NCI-H187 treated with DMSO at 0.1 percent for 48 hours (cell line): ENCODE results near the gene SPAG9.

Source experiments
- DNase-seq: peaks from one replicate; lab custom pipeline; 2025; lab: John Stamatoyannopoulos, UW

The SPAG9 gene

DNA sequence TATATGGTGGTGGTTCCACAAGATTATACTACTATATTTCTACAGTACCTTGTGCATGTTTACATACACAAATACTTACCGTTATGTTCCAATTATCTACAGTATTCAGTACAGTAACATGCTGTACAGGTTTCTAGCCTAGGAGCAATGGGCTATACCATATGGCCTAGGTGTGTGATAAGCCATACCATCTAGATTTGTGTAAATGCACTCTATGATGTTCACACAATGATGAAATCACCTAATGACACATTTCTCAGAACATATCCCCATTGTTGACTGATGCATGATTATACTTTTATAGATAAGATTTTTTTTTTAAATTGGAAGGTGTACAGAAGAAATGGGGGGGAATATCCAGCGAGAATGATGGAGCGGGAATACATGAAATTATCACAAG lies 131.5 kb downstream of the SPAG9 start:
- DNase-seq = no peak

DNA sequence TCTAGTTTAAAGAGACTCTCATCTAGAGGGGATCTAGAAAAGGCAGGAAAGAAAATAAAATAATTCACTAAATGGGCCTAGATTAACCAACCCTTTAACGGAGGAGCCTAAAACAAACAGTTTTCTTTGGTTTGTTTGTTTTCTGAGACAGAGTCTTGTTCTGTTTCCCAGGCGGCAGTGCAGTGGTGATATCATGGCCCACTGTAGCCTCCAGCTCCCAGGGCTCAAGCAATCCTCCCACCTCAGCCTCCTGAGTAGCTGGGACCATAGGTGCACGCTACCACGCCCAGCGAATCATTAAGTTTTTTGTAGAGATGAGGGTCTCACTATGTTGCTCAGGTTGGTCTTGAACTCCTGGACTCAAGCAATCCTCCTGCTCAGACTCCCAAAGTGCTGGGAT lies 132.2 kb downstream of the SPAG9 start:
- DNase-seq = no peak

DNA sequence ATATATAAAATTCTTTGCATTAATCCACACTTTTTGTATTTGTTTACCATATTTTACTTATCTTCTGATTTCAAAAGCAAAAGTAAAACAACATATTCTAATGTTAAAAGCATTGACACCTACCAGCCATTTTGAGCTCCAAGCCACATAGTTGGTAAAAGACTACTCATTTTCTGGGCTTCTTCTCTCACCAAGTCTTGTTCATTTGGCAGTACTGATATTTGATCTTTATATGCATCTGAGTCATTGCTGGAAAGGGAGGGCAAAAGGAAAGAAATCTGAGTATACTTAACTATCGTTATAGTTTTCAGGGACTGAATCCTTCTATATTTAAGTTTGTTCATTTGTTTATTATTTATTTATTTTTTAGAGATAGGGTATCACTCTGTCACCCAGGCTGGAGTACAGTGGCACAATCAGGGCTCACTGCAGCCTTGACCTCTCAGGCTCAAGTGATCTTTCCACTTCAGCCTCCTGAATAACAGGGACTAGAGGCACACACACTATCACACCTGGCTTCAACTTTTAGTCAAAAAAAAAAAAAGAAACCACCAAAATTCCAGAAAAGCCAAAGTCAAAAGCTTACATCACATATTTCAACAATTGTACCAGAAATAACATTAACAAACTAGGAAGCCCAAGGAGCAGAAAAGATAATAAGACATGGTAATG lies 133.5 kb downstream of the SPAG9 start:
- no peak for DNase-seq

DNA sequence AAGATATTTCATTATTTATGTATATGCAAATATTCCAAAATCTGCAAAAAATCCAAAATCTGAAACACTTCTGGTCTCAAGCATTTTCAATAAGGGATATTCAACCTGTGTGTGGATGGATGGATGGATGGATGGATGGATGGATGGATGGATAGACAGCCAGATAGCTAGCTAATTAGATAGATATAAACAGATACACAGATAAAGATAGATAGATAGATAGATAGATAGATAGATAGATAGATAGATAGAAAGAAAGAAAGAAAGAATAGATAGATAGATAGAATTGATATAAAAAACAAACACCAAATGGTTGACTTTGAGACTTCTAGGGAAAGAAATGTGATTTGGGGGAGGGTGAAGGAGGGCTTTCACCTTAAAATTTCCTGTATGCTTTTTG lies 139.4 kb downstream of the SPAG9 start:
- DNase-seq = no peak

DNA sequence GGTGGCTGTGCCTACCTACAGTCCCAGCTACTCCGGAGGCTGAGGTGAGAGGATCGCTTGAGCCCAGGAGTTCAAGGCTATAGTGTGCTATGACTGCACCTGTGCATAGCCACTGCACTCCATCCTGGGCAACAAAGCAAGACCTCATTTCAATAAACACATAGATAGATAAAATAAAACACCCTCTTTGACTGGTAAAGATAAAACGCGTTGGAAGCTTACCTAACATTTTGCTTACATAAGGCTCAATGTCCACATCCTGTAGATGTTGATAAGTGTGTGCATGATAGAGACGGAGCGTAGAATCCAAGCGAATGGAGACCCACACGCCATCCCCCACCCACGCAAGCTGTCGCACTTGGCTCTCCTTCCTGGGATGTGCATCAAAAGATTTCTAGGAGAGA lies 141.1 kb downstream of the SPAG9 start:
- no peak for DNase-seq

DNA sequence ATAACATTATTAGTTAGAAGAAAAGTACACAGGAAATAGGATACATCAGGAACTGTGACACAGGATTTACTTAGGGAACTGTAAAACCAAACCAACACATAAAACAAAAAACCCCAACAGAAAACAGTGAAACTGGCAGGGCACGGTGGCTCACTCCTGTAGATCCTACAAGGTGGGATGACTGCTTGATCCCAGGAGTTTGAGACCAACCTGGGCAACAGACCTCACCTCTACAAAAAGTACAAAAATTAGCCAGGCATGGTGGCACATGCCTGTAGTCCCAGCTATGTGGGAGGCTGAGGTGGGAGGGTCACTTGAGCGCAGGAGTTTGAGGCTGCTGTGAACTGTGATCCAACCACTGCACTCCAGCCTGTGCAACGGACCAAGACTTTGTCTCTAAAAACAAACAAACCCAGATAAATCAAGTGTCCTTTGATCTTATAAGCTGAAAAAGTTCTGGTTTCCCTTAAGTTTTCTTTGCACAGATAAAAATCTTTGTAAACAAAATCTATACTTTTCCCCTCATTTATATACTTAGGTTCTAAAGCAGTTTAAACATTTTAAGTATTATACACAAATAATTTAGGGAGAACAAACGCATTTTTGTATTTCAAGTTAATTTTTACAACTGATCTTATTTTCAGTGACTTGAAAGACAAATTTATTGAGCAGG lies 143.0 kb downstream of the SPAG9 start:
- no peak for DNase-seq

DNA sequence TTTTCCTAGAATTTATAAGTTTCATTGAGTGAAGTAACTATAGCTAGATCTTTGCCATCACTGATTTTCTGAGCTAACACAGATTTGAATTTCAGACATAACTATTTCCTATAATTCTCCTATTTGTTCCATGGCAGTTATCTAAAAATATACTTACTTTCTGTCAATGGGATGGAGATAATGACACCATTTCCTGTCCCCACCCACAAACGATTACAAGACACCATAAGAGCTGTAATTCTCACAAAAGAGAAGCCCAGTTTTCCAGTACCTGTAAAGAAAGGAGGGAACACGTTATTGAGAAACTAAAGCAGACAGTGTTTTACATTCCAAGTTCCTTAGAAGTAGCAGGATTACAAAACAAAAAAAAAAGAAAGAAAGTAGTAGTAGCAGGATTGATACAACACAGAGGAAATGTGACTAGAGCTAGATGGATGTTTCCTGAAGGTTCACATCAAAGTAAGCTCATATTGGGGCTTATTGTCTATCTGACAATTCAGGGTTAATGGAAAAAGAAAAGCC lies 143.7 kb downstream of the SPAG9 start:
- DNase-seq = no peak

DNA sequence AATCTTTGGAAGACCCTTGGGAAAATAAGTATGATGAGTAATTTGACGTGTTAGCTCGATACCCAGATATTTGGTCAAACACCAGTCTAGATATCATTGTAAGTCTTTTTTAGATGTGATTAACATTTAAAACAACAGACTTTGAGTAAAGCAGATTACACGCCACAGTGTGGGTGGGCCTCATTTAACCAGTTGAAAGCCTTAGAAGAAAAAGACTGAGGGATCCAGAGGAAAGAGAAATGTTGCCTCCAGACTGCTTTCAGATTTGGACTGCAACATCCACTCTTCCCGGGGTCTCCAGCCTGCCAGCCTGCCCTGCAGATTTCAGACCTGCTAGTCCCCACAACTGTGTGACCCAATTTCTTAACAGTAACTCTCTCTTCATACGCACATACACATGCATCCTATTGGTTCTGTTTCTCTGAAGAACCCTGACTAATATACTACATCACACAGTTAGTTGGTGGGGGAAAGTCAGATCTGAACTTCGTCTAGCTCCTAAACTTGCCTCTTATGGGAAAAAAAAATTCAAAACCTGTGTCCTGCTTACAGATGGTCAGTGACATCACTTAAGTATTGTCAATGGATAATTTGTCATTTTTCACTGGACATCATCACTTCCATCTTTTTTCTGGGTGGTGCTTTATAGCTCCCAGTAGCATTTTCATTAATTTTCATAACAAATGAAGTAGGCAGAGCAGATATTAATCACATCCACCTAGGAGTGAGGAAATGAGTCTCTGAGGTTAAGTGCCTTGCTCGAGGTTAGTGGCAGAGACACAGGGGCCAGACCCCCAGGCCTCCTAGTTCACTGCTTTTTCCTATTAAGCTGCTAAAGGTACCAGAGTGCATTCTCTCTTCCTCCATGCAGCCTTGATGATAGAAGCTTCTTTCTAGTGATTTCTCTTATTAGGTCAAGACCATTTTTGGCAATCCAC lies 146.8 kb downstream of the SPAG9 start:
- no peak for DNase-seq

DNA sequence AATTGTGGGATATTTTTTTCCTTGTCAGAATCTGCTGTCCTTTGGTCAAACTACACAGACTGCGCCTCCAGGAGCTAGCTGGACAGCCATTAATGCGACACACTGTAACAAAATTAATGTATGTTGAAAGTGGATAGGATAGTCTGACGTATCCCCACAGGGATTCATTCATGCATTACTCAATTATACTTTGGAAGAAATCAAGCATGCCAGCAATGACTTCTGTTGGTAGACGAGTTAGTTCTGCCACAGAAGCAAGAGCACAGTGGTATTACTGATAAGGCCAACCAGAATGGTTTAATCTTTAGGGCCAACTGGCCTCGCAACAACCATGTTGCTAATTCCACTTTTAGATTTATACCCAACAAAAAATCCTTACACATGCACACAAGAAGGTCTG lies 148.1 kb downstream of the SPAG9 start:
- no peak for DNase-seq

DNA sequence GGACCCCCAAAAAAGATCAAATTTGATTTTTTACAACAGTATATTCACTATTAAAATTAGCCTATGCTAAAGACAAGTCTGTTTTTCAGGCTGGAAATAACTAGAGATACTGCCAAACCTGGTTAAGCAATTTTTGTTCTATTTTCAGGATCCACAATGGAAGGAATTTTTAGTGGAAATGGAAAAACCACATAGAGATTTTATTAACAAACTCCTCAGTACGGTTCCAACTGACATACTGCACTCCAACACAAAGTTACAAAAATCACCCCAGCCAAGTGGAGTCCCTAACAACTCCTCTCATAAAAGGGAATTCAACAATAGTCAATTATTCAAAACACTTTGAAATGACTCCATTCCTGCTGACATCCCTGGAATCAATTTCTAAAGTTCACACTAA lies 152.9 kb downstream of the SPAG9 start:
- DNase-seq = no peak

DNA sequence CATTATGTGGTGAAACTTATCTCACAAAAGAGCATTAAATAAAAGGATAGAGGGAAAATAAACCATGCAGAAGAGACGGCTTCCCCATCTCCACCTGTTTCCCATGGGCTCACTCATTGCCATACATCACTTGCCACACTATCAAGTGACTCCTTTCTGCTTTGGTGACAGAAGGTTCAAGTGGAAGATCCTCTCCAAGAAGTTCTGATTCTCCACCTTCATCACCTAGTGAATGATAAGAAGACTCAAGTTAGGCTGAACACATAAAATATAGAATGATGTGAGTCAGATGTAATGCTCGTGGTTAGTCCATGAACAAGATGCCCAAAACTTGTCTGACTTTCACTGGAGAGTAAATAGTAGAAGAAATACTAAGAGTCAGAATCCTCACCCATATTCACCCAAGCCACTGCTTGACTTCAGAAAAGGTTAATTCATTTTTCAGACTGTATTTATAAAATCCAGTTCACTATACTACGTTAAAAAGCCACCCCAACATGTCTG lies 154.5 kb downstream of the SPAG9 start:
- DNase-seq = no peak

DNA sequence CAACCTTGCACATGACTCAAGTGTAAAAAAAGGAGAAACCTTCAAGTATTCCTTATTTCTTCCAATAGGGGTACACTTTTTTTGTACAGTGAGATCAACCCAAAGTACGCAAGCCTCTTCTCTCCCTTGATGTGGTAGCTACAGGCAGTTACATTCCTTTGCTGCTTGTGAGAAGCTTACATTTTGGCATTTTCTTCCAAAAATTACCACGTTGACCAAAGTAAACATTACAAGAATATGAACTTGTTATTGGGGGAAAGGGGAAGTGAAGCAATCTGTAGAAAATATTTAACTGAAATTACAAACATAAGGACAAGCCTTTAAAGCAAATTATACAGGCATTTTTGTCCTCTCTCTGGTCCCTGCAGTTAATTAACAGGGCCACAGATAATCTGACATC lies 157.5 kb downstream of the SPAG9 start:
- DNase-seq = no peak

DNA sequence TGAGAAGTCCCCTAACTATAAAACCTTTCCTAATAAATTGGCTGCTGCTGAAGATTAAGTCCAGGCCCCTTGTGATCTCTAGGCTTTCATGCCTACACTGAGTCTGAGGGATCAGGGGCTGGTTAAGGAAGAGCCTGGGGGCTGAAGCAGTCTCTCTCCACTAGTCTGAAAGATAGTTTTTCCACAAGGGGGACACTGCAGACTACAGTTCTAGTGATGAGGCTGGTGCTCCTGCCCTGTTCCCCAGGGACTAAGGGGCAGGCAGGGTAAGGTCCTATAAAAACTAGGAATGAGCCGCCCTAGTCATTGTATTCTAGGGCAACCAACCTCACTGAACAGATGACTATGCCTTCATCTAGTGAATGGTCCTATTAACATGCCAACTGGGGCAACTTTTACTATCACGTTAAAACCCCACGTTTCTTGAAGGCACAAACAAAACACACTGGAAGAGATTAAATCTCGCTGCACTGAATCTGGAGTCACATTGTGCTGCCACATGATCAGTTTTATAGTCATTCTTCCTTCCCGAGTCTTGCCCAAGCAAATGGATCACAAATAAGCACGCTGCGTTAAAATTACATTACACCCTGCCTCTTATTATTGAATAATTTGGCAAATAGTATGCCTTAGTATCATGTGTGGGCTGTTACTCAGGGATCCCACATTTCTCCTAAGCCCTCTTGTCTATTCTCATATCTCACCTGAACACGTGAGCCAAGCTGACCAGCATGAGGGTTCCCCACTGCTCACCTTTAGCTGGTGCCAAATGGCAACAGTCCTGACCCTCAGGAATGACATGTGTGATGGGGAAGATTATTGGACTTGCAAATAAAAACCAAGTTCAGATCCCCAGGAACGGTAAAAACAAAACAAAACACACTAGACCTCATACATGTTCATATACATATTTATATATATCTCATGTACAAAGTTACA lies 159.1 kb downstream of the SPAG9 start:
- no peak for DNase-seq

DNA sequence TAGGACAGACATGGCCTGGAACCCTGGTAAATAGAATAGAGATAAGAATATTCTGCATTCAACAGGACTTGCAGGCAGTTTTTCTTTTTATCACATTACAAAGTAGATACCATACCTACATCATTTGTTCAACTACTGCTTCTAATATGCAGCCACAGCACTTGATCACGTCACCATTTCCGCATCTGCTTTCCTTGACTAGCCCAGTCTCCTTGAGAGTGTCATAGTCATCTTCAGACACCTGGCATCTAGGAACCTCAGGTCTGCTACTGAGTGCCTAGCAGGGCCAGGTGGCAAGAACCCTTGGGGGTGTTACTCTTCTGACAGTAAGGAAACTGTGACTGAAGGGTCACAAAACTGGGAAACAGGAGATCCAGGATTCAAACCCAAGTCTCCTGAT lies 161.3 kb downstream of the SPAG9 start:
- DNase-seq = no peak

DNA sequence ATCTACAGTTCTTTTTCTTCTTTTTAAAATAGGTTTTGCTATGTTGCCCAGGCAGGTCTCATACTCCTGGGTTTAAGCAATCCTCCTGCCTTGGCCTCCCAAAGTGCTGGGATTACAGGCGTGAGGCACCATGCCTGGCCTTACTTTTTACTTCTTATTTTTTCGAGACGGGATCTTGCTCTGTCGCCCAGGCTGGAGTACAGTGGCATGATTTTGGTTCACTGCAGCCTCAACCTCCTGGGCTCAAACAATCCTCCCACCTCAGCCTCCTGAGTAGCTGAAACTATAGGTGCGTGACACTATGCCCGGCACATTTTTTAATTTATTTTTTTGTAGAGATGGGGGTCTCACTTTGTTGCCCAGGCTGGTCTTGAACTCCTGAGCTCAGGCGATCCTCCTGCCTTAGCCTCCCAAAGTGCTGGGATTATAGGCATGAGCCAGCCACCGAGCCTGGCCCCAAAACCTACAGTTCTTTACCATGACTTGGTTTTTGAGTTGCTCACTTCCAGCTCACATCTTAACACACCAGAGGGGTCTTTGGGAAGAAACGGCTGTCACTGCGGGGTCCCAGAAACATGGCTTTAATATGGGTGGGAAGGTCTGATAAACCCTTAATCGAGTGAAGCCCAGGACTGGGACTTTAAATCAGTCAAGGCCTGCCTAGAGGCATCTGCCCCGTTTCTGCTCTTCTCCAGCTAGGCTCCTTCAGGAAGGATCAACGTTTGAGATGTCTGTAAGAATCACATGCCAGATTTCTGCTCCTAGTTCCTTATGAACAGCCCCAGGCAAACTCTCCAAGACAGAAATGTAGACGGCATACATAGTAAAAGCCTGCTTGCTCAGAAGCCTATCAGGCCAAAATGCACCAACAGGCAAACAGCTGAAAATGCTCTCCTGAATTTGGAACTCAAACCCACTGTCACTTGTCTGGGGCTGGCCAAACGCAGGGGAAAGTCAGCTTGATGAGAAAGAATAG lies 162.8 kb downstream of the SPAG9 start:
- no peak for DNase-seq

DNA sequence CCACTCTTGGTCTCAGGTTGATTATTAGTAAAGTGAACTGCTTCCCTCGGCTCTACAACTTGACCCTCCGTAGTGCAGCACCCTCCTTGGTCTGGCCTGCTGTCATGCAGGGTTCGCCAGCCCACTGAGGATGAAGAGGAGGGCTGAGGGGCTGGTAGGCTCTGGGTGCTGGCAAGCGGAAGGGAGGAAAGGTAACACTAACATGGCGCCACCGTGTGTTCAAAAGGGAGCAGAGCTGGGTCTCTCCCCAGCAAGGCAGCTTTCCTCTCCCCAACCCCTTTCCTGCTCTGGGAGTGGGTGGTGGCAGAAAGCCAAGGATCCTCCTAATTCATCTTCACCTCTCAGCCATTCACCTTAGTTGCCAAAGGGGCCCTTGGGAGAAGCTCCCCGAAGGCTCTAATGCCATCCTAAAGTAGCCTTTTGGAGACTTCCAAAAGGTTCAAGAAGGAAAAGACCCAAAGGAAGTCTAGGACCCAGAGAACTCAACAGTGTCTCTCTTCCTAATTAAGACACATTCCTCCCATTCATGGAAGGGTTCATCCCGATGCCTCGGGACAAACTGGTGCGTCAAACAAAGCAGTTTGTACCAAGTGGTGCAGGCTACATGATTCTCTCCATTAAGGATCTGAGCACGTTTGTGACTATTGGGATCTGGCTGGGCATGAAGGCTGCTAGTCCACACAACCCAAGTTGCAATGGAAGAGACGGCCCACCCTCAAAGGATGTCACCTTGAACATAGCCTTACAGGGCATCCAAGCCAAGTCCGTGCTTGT lies 163.7 kb downstream of the SPAG9 start:
- peak; percentile 48 for DNase-seq

DNA sequence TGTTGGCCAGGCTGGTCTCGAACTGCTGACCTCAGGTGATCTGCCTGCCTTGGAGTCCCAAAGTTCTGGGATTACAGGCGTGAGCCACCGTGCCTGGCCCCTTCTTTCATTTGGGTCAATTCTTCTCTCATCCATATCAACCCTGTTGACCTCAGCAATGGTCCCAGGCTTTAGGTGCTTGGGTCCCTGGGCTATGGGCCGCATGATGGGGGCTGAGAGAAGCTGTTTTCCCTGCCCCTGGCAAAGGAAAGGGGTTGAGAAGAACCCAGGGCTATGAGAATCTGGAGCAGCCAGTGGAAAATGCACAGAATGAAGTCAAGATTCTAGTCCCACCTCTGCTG lies 164.3 kb downstream of the SPAG9 start:
- DNase-seq = no peak

DNA sequence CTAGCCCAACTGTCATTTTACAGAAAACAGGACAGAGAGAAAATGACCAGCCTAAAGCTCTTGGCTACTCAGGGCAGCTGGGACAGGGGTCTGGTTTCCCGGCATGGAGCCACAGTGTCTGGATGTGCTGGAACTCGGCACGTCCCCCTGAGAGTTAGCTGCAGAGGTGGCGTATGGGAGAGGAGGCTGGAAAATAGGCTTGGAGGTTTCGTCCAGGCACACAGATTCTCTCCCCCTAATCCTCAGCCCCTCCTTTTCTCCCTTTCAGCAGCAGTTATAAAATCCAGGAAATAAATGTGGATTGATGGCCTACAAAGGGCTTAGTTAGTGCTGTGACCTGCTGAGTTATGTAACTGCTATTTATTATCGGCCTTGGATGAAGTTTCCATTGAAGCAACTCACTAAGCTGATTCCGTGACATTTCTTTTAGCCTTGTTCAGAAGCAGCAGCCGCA lies 165.0 kb downstream of the SPAG9 start:
- DNase-seq = no peak

DNA sequence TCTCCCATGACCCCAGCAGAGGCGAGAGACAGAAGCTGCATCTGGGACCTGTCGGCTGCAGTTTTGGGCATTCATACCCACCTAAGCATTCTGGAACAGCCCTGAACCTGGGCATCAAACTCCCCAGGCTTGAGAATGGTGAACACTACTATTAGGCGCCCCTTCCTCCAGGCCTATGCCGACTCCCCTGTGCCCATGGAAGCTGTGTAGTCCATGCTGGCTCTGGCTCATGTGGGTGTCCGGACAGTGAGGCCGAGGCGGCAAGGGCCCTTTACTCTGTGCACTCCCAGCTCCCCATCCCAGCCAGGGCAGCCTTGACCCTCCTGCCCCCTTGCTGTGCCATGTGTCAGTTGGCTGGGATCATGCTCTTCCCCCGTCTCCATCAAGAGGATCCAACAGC lies 165.5 kb downstream of the SPAG9 start:
- DNase-seq = no peak
